K562 (cell line): Measurements from ENCODE around the gene EVL. TPM values are rescaled to one million over a fixed set of nuclear protein-coding genes. Genes with fewer than 3 reads are reported as not detected.

Experiments
- ATAC-seq: fragments of 200-7000 bp; cut with Tn5 transposase; 3 replicates; pipeline ENCODE4 v1.9.1; 2020; ENCODE audit warnings: moderate library complexity
- BruUV-seq: library from RNA; stranded (reverse); fragments of 400-500 nt; replicated peaks from 2 replicates; lab custom pipeline; 2021; lab: Mats Ljungman, UMichigan
- CTCF ChIA-PET: fragments of 300-600 bp; formaldehyde crosslinking; extraction: SDS; loops from one replicate; lab custom pipeline; 2021; ENCODE audit warnings: low intra/inter-chr PET ratio; lab: Yijun Ruan, JAX
- POLR2A ChIA-PET: fragments of 300-600, 350-650 bp; sonication (Branson Sonifier 250); formaldehyde crosslinking; extraction: SDS; loops from one replicate; lab custom pipeline; 2021; ENCODE audit warnings: antibody characterized with exemption, inconsistent platforms; lab: Yijun Ruan, JAX
- DNase-seq, 4 experiments: peaks; one replicate each; pipeline versions ENCODE4 v3.0.0 to v3.0.0-alpha.2; 2011 to 2018; ENCODE audit warnings: low spot score in 3 of 4, mixed read lengths in 3 of 4; ENCODE audit errors: extremely low read depth in 1 of 4
- FAIRE-seq: peaks from 2 replicates; lab custom pipeline; 2011; peaks lifted over from hg19 to GRCh38; lab: Jason Lieb, UNC
- H2AFZ ChIP-seq: 2 replicates; pipeline ENCODE4 v1.6.0; 2011; ENCODE audit warnings: low read depth, low read length, control low read depth, inconsistent platforms
- H3K27ac ChIP-seq: fragments of 200-600 bp; 3 replicates; pipeline ENCODE4 v1.8.0; 2011; ENCODE audit warnings: low read depth, mild to moderate bottlenecking, control low read depth, inconsistent platforms, low read length, moderate library complexity, mixed read lengths; ENCODE audit errors: extremely low read depth
- H3K27me3 ChIP-seq, 2 experiments: fragments of 300-600 bp in 1 of 2; 2 replicates in 1 of 2; 3 replicates in 1 of 2; pipeline versions ENCODE4 v1.6.0 to v1.8.0; 2011; ENCODE audit warnings: inconsistent platforms in 2 of 2, low read length in 2 of 2, mild to moderate bottlenecking in 1 of 2, mixed read lengths in 1 of 2, moderate library complexity in 1 of 2; ENCODE audit not compliant: control insufficient read depth in 2 of 2, insufficient read depth in 2 of 2
- H3K36me3 ChIP-seq: fragments of 300-600 bp; 3 replicates; pipeline ENCODE4 v1.8.0; 2011; ENCODE audit warnings: mild to moderate bottlenecking, low read length, inconsistent platforms; ENCODE audit not compliant: control insufficient read depth, insufficient read depth
- H3K4me1 ChIP-seq, 2 experiments: fragments of 200-600 bp in 1 of 2; replicated peaks in 1 of 2; 2 replicates in 1 of 2; 3 replicates in 1 of 2; pipeline versions ENCODE4 v1.5.1 to v1.8.0; 2011; ENCODE audit warnings: inconsistent platforms in 2 of 2, low read length in 2 of 2, mild to moderate bottlenecking in 1 of 2, mixed read lengths in 1 of 2, moderate library complexity in 1 of 2; ENCODE audit not compliant: control insufficient read depth in 2 of 2, insufficient read depth in 2 of 2
- H3K4me2 ChIP-seq: 2 replicates; pipeline ENCODE4 v1.6.1; 2011; ENCODE audit warnings: low read length, control low read depth, inconsistent platforms, mixed read lengths; ENCODE audit not compliant: insufficient read depth
- H3K4me3 ChIP-seq: fragments of 200-600 bp; sonication (generic), shearing (Covaris generic); 2 replicates; pipeline ENCODE4 v1.5.1; 2016; ENCODE audit warnings: control low read depth, inconsistent platforms
- H3K79me2 ChIP-seq: fragments of 200-600 bp; 3 replicates; pipeline ENCODE4 v1.8.0; 2011; ENCODE audit warnings: low read length, inconsistent platforms; ENCODE audit not compliant: control insufficient read depth, insufficient read depth
- H3K9ac ChIP-seq, 2 experiments: 2 replicates each; pipeline versions ENCODE4 v1.6.0 to v1.6.1; 2011; ENCODE audit warnings: low read depth in 2 of 2, low read length in 2 of 2, control low read depth in 1 of 2, inconsistent platforms in 1 of 2, mild to moderate bottlenecking in 1 of 2, mixed read lengths in 1 of 2; ENCODE audit not compliant: insufficient read depth in 1 of 2
- H3K9me1 ChIP-seq: one replicate; pipeline ENCODE4 v1.6.0; 2011; ENCODE audit warnings: inconsistent platforms, mild to moderate bottlenecking, low read length, moderate library complexity; ENCODE audit not compliant: control insufficient read depth, insufficient read depth
- H3K9me3 ChIP-seq: replicated peaks from 2 replicates; pipeline ENCODE4 v1.5.1; 2011; ENCODE audit warnings: low read depth, low read length, inconsistent platforms; ENCODE audit not compliant: control insufficient read depth, insufficient read depth
- H4K20me1 ChIP-seq: replicated peaks from 2 replicates; pipeline ENCODE4 v1.6.1; 2011; ENCODE audit warnings: low read length, inconsistent platforms, mixed read lengths; ENCODE audit not compliant: control insufficient read depth, insufficient read depth
- CXXC5 ChIP-seq: fragments of 250-450 bp; sonication (Bioruptor Pico); IDR thresholded peaks from 2 replicates; pipeline ENCODE4 v1.8.0; 2022; ENCODE audit warnings: inconsistent platforms, mild to moderate bottlenecking, moderate library complexity
- DMBX1 ChIP-seq: fragments of 250-450 bp; sonication (Bioruptor Pico); IDR thresholded peaks from 2 replicates; pipeline ENCODE4 v1.8.0; 2022; ENCODE audit warnings: inconsistent platforms, mild to moderate bottlenecking, moderate library complexity, borderline replicate concordance
- DPF2 ChIP-seq: fragments of 450-650 bp; IDR thresholded peaks from 2 replicates; pipeline ENCODE4 v1.6.1; 2016
- FUS ChIP-seq: fragments of 200-400 bp; formaldehyde crosslinking; optimal IDR thresholded peaks from 2 replicates; pipeline ENCODE3; 2017; ENCODE audit warnings: low read depth, low read length
- HDAC1 ChIP-seq, 2 experiments: fragments of 450-650 bp; IDR thresholded peaks; 2 replicates each; pipeline ENCODE4 v1.6.1; 2016 to 2017; ENCODE audit warnings: inconsistent platforms in 1 of 2, mild to moderate bottlenecking in 1 of 2, moderate library complexity in 1 of 2
- KLF16 ChIP-seq: IDR thresholded peaks from 2 replicates; pipeline ENCODE4 v1.6.1; 2016; ENCODE audit warnings: antibody characterized with exemption
- KLF6 ChIP-seq: fragments of 250-450 bp; sonication (Bioruptor Pico); IDR thresholded peaks from 2 replicates; pipeline ENCODE4 v1.4.0; 2020; ENCODE audit warnings: mild to moderate bottlenecking, moderate library complexity, borderline replicate concordance
- SMC3 ChIP-seq: conservative IDR thresholded peaks from 2 replicates; pipeline ENCODE4 v1.6.1; 2011; ENCODE audit warnings: low read depth, low read length, improper control_type of control experiment; ENCODE audit not compliant: insufficient read depth
- ZBTB7A ChIP-seq: IDR thresholded peaks from 2 replicates; pipeline ENCODE4 v1.6.1; 2011; ENCODE audit warnings: low read depth, mild to moderate bottlenecking, low read length, moderate library complexity, borderline replicate concordance; ENCODE audit not compliant: control insufficient read depth
- ZNF707 ChIP-seq: fragments of 250-450 bp; sonication (Bioruptor Pico); conservative IDR thresholded peaks from 2 replicates; pipeline ENCODE4 v1.8.0; 2022; ENCODE audit warnings: inconsistent platforms, mild to moderate bottlenecking, moderate library complexity
- WGBS: fragments of 100-300 bp; shearing (Covaris generic); methylation state at CpG from one replicate; pipeline ENCODE4 v1.1.6; 2016; ENCODE audit warnings: low coverage, mixed read lengths; ENCODE audit not compliant: insufficient coverage; ENCODE audit errors: missing lambda C conversion rate; 5-methylcytosine and 5-hydroxymethylcytosine counted together
- in situ Hi-C: fragments of 300-500 bp; cut with MboI; formaldehyde crosslinking; loops from 4 replicates; pipeline ENCODE4 v1.15.0; 2018; ENCODE audit warnings: inconsistent platforms, mixed read lengths
- intact Hi-C: fragments of 100-400 bp; cut with micrococcal nuclease; formaldehyde crosslinking; loops from 2 replicates; pipeline ENCODE4 v1.14.2; 2022
- polyA plus RNA-seq, 8 experiments: library from polyadenylated mRNA; depleted of rRNA in 4 of 8; stranded (reverse) in 5 of 8; unstranded in 3 of 8; fragments of >200 nt; fragmentation: Nextera tagmentation in 2 of 8; fragmentation: Illumina TruSeq in 1 of 8; extraction: Ambion mirVana in 2 of 8; extraction: Trizol in 1 of 8; gene quantifications; 2 replicates each; pipeline versions ENCODE4 v1.2.1 to v1.2.3, GENCODE V29; 2011 to 2014; ENCODE audit warnings: inconsistent platforms in 1 of 8, missing spikeins in 1 of 8
- total RNA-seq, 7 experiments: library from RNA; depleted of rRNA in 6 of 7; stranded (reverse); fragments of >200 nt in 6 of 7; fragmentation: Illumina TruSeq in 2 of 7; extraction: Trizol in 2 of 7; gene quantifications; 2 replicates each; pipeline versions ENCODE4 v1.2.1 to v1.2.3, GENCODE V29; 2011 to 2021; ENCODE audit warnings: low replicate concordance in 1 of 7
- TF ChIP-seq, protein P1 (sequence below): fragments of 450-650 bp; formaldehyde crosslinking; IDR thresholded peaks from 2 replicates; pipeline ENCODE4 v1.4.0; 2022; ENCODE audit warnings: missing genetic modification characterization
- TF ChIP-seq, protein P2 (sequence below): fragments of 450-650 bp; IDR thresholded peaks from 2 replicates; pipeline ENCODE4 v1.6.1; 2017; ENCODE audit warnings: antibody characterized with exemption, mild to moderate bottlenecking
- TF ChIP-seq, protein P3 (sequence below), 3 experiments: IDR thresholded peaks in 2 of 3; conservative IDR thresholded peaks in 1 of 3; 2 replicates each; pipeline ENCODE4 v1.5.1; 2011 to 2012; ENCODE audit warnings: low read length in 3 of 3, mild to moderate bottlenecking in 3 of 3, control low read depth in 2 of 3, improper control_type of control experiment in 1 of 3, inconsistent platforms in 1 of 3, low read depth in 1 of 3, mixed read lengths in 1 of 3, moderate library complexity in 1 of 3; ENCODE audit not compliant: insufficient read depth in 2 of 3

EVL gene
- total and polyA plus RNA-seq, 9 of the 15 experiments (the other 6 are each of a cell fraction or from before 2014, with no cell fraction given) = 2.9 to 43.4 (median 23.9) TPM

DNA sequence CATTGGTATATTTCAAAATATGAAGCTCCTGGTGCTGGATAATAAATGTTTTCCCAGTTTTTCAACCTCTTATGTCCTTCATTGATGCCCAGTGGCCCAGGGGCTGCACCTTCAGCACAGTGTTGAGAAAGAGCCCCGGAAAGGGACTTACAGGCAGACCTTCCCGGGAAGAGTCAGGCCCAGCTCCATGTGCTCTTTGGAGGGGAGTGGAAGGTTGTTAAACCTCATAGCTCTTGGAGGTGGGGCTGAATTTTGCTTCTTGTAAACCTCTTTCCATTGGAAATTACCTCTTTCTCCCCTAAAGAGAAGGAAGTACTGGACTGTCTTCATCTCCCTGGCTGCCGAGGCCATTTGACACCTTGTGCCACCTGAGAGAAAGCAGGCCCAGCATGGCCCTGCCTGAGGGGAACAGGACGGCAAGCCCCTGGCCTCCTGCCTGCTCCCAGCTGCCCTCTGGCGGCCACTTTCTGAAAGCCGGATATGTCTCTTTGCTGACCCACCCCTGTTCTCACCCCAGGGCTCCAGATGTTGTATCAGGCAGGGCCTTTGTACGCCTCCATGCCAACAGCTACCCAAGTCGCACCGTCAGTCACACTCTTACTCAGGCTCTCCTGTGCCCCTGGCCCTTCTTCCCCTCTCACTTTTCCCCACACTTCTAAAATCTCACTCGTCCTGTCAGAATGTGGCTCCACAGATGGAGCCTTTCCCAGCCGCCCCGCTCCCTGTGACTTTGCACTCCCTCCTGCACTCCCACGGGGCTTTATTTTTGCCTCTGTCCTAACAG is 43.0 kb downstream of the EVL start:
- DNase-seq = peak; percentile 80 to 83 (median 81)
- BruUV-seq = no TSS peak
- peak; percentile 78 for FAIRE-seq
- 26% methylated on average over 12 of the region's 13 CpGs for WGBS
- intact Hi-C loops (loop anchor here (1.0 kb wide), 3 partner anchors 32 to 126 kb away; no protein-coding TSS in a partner anchor), in situ Hi-C loops (no loop called here)
- POLR2A ChIA-PET = interaction anchor here (0.7 to 1.3 kb wide), 4 partner anchors 10 to 135 kb away, joined by 3 to 4 read pairs (median 4); no protein-coding TSS in a partner anchor
- H2AFZ ChIP-seq = no peak overlapping the region
- H3K9me1 ChIP-seq = no peaks in the 10 kb centered on the region
- H3K9ac ChIP-seq = 0 out of 4 replicates have a peak overlapping the region, but pooled peaks of 1 of the 2 experiments have one; percentile 20
- H3K4me1 ChIP-seq = peaks cover 18 to 19% of the 10 kb centered on the region in 2 experiments; a peak in 4 of 5 replicates
- no peak overlapping the region for H3K27ac ChIP-seq
- no peaks in the 10 kb centered on the region; the same call in 1 of the 2 replicates for H4K20me1 ChIP-seq
- CTCF ChIA-PET = interaction anchor here (0.9 to 2.3 kb wide), 6 partner anchors 29 to 126 kb away, joined by 4 to 15 read pairs (median 6); no protein-coding TSS in a partner anchor
- peaks cover 3% of the 10 kb centered on the region; the same call in 1 of the 3 replicates for H3K36me3 ChIP-seq
- H3K4me2 ChIP-seq = no peak overlapping the region
- no peak overlapping the region for H3K4me3 ChIP-seq
- H3K27me3 ChIP-seq = no peaks in the 10 kb centered on the region
- peak; percentile 99 for ATAC-seq
- H3K79me2 ChIP-seq = peaks cover 2% of the 10 kb centered on the region; the same call in 2 of the 3 replicates
- H3K9me3 ChIP-seq = no peaks in the 10 kb centered on the region
- TF ChIP-seq, protein P1, sequence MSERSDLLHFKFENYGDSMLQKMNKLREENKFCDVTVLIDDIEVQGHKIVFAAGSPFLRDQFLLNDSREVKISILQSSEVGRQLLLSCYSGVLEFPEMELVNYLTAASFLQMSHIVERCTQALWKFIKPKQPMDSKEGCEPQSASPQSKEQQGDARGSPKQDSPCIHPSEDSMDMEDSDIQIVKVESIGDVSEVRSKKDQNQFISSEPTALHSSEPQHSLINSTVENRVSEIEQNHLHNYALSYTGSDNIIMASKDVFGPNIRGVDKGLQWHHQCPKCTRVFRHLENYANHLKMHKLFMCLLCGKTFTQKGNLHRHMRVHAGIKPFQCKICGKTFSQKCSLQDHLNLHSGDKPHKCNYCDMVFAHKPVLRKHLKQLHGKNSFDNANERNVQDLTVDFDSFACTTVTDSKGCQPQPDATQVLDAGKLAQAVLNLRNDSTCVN (CRISPR knock-in tag) = no peak
- TF ChIP-seq CXXC5 (CRISPR knock-in tag) (peak; percentile 22; the same call in 1 of the 2 replicates), ZNF707 (CRISPR knock-in tag) (no peak), HDAC1 (IDR thresholded peaks at IDR 0.05) (0 out of 4 replicates have a peak, but pooled peaks of 1 of the 2 experiments have one; percentile 20), SMC3 (peak; percentile 89), FUS (no peak), ZBTB7A (peak; percentile 54; the same call in 1 of the 2 replicates), KLF6 (no peak), DPF2 (no peak), KLF16 (0 out of 2 replicates have a peak, but pooled peaks have one; percentile 11), DMBX1 (CRISPR knock-in tag) (peak; percentile 55; the same call in 1 of the 2 replicates)
- TF ChIP-seq, protein P2, sequence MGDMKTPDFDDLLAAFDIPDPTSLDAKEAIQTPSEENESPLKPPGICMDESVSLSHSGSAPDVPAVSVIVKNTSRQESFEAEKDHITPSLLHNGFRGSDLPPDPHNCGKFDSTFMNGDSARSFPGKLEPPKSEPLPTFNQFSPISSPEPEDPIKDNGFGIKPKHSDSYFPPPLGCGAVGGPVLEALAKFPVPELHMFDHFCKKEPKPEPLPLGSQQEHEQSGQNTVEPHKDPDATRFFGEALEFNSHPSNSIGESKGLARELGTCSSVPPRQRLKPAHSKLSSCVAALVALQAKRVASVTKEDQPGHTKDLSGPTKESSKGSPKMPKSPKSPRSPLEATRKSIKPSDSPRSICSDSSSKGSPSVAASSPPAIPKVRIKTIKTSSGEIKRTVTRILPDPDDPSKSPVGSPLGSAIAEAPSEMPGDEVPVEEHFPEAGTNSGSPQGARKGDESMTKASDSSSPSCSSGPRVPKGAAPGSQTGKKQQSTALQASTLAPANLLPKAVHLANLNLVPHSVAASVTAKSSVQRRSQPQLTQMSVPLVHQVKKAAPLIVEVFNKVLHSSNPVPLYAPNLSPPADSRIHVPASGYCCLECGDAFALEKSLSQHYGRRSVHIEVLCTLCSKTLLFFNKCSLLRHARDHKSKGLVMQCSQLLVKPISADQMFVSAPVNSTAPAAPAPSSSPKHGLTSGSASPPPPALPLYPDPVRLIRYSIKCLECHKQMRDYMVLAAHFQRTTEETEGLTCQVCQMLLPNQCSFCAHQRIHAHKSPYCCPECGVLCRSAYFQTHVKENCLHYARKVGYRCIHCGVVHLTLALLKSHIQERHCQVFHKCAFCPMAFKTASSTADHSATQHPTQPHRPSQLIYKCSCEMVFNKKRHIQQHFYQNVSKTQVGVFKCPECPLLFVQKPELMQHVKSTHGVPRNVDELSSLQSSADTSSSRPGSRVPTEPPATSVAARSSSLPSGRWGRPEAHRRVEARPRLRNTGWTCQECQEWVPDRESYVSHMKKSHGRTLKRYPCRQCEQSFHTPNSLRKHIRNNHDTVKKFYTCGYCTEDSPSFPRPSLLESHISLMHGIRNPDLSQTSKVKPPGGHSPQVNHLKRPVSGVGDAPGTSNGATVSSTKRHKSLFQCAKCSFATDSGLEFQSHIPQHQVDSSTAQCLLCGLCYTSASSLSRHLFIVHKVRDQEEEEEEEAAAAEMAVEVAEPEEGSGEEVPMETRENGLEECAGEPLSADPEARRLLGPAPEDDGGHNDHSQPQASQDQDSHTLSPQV = peak; percentile 65; the same call in 1 of the 2 replicates
- TF ChIP-seq, protein P3, sequence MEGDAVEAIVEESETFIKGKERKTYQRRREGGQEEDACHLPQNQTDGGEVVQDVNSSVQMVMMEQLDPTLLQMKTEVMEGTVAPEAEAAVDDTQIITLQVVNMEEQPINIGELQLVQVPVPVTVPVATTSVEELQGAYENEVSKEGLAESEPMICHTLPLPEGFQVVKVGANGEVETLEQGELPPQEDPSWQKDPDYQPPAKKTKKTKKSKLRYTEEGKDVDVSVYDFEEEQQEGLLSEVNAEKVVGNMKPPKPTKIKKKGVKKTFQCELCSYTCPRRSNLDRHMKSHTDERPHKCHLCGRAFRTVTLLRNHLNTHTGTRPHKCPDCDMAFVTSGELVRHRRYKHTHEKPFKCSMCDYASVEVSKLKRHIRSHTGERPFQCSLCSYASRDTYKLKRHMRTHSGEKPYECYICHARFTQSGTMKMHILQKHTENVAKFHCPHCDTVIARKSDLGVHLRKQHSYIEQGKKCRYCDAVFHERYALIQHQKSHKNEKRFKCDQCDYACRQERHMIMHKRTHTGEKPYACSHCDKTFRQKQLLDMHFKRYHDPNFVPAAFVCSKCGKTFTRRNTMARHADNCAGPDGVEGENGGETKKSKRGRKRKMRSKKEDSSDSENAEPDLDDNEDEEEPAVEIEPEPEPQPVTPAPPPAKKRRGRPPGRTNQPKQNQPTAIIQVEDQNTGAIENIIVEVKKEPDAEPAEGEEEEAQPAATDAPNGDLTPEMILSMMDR (IDR thresholded peaks at IDR 0.05 in 2 of 3, conservative IDR thresholded peaks at IDR 0.05 in 1 of 3; ENCODE audit: insufficient read depth in 2 of 3, low read depth in 1 of 3, low read length in 3 of 3) = peak; percentile 78 to 90 (median 85)
